DMS114 treated with DMSO at 0.1 percent for 48 hours (cell line): ENCODE measurements around the gene SPRR3.
"Not testable (repeated sequence)": the region's sequence is repeated elsewhere in the genome, so short reads cannot be mapped to it uniquely, and the experiment has no call there.

Source experiments
- DNase-seq: peaks from one replicate; lab custom pipeline; 2025; ENCODE audit not compliant: unreplicated experiment; lab: John Stamatoyannopoulos, UW

The SPRR3 gene

GRCh38 chr1:152983234-152983633, 18.3 kb upstream of the SPRR3 start:
- no peak for DNase-seq

DNA sequence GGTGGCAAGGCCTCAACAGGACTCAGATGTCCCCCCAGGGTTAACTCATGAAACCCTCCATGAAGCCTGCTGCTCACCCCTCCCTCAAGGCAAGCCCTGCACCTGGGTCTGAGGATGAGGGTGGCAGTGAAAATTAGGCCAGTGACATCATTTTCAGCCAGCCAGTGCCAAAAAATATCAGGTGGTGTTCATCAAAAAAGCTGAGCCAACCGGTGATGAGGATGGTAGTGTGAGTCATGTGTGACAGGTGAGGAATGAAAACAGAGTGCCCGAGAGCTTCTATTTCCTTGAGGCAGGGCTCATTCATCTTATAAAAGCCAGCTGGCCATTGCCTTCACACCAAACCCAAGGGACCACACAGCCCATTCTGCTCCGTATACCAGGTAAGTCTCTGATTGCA, 17.8 kb upstream of the SPRR3 start, which contains the start of gene SPRR1A:
TSS of gene SPRR1A (plus strand) at position 339 of the 400 bp plus-strand sequence. CDS start 1,150 bp downstream, outside the sequence.
- no peak for DNase-seq

- DNase-seq, result no peak
Measured at GRCh38 chr1:152986578-152986977, 15.0 kb upstream of the SPRR3 start.

- DNase-seq, result no peak
Measured at GRCh38 chr1:152993186-152993585, 8.4 kb upstream of the SPRR3 start.

- no peak for DNase-seq
Measured at GRCh38 chr1:152995842-152996241, 5.7 kb upstream of the SPRR3 start.

DNA sequence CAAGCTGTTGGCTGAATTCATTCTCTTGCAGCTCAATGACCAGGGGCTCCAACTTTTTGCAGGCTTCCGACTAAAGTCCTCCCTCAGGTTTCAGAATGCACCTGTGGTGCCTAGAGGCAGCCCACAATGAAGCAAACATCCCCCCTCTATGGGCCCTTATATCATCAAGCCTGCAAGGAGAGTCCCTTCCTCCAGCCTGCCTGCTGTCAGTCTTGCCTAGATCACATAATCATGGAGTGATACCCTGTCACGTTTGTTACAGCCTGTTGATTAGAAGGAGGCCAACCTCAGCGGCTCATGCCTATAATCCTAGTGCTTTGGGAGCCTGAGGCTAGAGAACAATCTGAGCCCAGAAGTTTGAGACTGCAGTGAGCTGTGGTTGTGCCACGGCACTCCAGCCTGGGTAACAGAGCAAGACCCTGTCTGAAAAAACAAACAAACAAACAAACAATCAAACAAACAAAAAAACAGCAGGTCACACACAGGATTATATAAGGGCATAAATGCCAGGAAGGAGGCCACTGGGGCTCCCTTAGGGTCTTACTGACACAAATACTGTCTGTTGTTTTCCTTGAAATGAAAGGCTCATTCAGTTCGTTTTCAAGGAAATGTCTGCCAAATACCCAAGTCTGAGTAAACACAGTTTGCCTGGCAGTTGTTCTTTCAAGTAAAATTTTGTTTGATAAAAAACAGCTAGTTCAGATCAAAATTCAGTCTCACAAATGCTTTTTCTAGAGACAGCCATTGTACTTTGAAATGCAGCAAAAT, 4.7 kb upstream of the SPRR3 start:
- no peak for DNase-seq

DNA sequence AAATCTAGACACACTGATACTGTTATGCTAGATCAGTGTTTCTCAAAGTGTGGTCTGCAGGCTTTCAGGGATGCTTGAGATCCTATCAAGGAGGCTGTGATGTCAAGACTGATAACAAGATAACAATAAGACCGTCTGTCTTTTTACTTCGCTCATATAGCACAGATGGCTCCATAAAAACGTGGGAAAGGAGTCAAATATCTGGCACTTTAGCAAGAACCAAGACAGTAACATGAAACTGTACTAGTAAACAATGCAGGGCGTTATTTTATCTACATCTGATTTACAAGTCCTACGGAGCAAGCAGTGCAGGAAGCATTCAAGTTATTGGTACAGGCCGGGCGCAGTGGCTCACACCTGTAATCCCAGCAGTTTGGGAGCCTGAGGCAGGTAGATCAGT, 3.6 kb upstream of the SPRR3 start:
- DNase-seq, result no peak

- DNase-seq, result no peak
Measured at GRCh38 chr1:152998476-152998875, 3.1 kb upstream of the SPRR3 start.

GRCh38 chr1:152999818-153000217, 1.7 kb upstream of the SPRR3 start:
- no peak for DNase-seq

DNA sequence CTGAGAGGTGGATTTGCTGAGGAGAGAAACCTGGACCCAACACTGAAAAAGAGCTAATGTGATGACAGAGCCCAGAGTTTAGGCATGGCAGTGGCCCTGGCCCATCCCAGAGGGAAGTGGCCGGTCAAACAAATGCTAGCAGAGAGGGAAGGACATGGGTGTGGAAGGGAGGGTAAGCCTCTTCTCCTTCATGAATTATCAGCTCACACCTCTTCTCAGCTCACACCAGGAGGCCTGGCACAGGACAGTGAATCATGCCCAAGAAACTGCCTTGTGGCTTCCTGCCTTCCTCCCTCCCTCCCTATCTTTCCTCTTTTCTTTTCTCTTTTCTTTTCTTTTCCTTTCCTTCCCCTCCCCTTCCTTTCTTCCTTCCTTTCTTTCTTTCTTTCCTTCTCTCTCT, 1.3 kb upstream of the SPRR3 start:
- DNase-seq, result no peak

DNA sequence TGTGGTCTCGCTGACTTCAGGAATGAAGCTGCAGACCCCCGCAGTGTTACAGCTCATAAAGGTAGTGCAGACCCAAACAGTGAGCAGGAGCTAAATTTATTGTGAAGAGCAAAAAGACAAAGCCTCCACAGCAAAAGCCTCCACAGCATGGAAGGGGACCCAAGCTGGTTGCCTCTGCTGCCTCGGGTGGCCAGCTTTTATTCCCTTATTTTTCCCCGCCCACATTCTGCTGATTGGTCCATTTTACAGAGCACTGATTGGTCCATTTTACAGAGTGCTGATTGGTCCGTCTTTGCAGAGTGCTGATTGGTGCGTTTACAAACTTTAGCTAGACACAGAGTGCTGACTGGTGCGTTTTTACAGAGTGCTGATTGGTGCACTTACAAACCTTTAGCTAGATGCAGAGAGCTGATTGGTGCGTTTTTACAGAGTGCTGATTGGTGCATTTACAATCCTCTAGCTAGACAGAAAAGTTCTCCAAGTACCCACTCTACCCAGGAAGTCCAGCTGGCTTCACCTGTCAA, 9.7 kb downstream of the SPRR3 start:
- DNase-seq, result not testable (repeated sequence)

DNA sequence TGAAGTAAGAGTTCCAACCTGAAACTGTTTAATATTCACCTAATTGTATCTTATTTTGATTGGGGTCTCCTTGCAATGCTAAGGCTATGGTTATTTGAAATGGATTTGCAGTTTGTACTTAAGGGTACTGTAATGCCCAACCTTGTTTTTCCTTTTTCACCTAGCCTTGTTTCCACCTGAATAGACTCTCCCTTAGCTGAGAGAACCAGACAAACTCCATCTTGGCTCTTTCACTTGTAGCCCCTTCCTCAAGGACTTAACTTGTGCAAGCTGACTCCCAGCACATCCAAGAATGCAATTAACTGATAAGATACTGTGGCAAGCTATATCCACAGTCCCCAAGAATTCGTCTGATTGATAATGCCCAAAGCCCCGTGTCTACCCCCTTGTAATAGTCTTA, 20.3 kb downstream of the SPRR3 start:
- not testable (repeated sequence) for DNase-seq

DNA sequence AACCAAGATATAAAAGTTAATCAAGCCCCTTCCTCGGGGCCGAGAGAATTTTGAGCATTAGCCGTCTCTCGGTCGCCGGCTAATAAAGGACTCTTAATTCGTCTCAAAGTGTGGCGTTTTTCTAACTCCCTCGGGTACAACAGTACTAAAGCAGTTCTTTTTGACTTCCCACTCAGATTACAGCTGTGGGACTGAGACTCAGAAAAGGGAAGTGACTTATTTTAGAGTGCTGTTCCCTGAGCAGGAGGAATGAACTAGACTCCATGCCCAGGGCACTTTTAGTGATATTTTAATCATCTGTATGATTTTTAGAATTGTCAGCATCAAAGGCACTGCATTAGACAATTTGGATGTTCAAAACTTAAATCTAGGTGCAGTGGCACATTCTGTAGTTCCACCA, 20.8 kb downstream of the SPRR3 start:
- not testable (repeated sequence) for DNase-seq

- no peak for DNase-seq
Measured at GRCh38 chr1:153023109-153023508, 21.6 kb downstream of the SPRR3 start.

DNA sequence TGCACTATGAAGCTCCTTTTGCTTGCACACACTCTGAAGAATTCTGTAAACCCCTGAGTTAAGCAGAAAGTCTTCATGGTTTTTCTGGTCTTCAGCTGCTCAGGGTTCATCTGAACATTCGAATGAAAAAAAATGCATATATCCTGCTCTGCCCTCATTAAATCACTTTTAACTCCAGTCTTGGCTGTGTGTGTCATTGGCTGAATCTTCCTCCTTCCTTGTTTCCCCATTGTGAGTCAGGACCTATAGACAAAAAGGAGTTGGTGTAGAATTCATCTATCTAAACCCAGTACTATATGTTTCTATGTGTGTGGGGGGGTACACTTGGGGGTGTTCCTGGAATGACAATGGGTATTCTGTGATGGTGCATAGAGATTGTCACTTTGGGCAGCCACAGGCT, 22.9 kb downstream of the SPRR3 start:
- no peak for DNase-seq

DNA sequence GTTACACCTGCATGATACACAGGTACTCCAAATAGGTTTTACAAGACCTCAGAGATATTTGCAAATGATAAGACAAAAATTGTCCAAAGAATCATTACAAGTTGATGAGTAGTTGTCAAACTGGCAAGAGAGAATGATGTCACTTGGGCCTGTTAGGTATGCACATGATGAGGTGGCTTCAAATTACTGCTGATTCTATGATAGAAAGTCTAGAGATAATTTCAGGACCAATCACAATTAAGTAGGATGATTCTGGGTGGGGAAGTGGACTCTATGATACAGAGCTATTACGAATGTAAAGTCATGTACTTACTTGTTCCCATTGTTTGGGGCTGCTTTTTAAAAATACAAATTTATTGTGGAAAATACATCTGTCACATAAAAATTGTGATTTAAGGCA, 24.2 kb downstream of the SPRR3 start:
- DNase-seq, result no peak

DNA sequence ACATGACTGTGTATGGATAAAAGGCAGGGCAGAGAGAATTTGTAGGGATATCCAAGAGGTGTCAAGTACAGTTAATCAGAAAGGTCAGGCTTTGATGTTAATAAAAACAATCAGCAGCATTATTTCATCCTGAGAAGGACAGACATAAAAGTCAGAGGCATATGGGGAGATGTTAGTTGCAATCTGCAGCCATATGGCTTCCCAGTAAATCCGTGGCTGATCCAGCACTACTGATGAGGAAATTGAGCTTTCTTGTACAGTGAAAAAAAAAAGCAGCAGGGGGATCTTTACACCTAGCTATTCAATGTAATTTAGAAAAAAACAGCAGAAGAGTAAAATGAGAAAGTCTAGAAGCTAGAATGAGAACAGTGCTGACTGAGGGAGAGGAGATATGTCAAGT, 27.2 kb downstream of the SPRR3 start:
- DNase-seq, result no peak

- DNase-seq, result no peak
Measured at GRCh38 chr1:153030895-153031294, 29.3 kb downstream of the SPRR3 start, which contains the start of gene SPRR1B. TSS of gene SPRR1B (plus strand) at chr1:153031203. CDS start at chr1:153032346, 1,143 bp downstream.

- DNase-seq, result no peak
Measured at GRCh38 chr1:153032073-153032472, 30.5 kb downstream of the SPRR3 start.

- no peak for DNase-seq
Measured at GRCh38 chr1:153032677-153033308, 31.2 kb downstream of the SPRR3 start.

DNA sequence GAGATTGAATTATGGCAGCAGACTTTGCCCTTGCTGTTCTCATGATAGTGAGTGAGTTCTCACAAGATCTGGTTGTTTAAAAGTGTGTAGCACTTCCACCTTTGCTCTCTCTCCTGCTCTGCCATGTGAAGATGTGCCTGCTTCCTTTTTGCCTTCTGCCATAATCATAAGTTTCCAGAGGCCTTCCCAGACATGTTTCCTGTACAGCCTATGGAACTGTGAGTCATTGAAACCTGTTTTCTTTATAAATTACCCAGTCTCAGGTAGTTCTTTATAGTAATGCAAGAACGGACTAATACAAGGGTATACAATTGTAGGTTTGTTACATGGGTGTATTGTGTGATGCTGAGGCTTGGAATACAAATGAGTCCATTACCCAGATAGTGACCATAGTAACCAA, 33.7 kb downstream of the SPRR3 start:
- no peak for DNase-seq

DNA sequence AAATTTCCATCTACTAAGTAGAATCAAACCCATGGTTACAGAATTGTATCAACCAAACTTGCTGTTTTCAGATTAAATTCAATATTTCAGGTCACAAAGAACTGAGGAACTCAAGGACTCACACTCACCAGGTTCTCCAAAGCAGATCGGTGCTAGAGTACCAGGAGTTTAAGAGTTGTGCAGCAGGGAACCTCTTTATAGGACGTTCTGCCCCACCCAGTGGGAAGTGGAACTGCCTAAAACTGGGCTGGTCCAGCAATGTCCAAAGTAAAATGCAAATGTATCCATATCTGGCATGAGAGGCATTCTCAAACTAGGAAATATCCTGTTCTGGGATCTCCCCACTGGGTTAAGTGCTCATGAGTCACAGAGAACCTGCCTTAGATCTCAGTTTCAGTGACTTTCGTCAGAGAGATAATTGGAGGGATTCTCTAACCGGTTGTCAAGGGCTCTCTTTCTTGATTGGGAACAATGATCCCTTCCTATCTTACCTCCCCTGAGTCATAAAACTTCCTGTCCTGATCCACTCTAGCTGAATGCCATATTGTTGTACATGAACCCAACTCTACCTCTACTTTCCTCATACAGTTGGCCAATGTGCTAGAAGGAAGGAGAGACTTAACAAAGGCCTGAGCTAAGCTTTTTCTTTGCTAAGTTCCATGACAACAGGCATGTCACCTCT, 39.5 kb downstream of the SPRR3 start, which contains the start of gene SPRR2D:
TSS of gene SPRR2D (minus strand) at position 171 of the 682 bp plus-strand sequence. CDS start 774 bp downstream, outside the sequence.
- no peak for DNase-seq
